ENCODE results near the gene DPM3. TPM values are rescaled to one million over a fixed set of nuclear protein-coding genes. Genes with fewer than 3 reads are reported as not detected.

The DPM3 gene
- total RNA-seq, 5 donors from 2014 or later (not counting 1 experiment from before 2014, with no cell fraction given), result 26.9 to 70.7 (median 64.5) TPM

- H3K27ac Mint-ChIP-seq, result no peak overlapping the region
Observed at GRCh38 chr1:155091071-155092051, 49.0 kb downstream of the DPM3 start.

More at GRCh38 chr1:155091071-155092051, 49.0 kb downstream of the DPM3 start:
- H3K4me3 ChIP-seq (ENCODE audit: control insufficient read depth in 1 of 2, extremely low read depth in 1 of 2, low read length in 1 of 2), result no peak overlapping the region
- WGBS (ENCODE audit: insufficient coverage), result 27% methylated on average over 16 of the region's 29 CpGs
- H3K27ac ChIP-seq (ENCODE audit: low read length), result no peak overlapping the region
- H3K36me3 ChIP-seq (ENCODE audit: control insufficient read depth in 2 of 2, extremely low read depth in 1 of 2, insufficient read depth in 1 of 2, low read length in 1 of 2), result no peaks in the 10 kb centered on the region
- Mint-ChIP-seq H3K36me3 (no peaks in the 10 kb centered on the region), H3K27me3 (peaks cover 4 to 7% of the 10 kb centered on the region in 2 donors), H3K4me3 (no peak overlapping the region), H3K4me1 (peaks cover 1 to 9% (median 5%) of the 10 kb centered on the region in 3 donors), H3K9me3 (no peaks in the 10 kb centered on the region)
- ChIA-PET POLR2A (interaction anchor here in 1 of 2 donors (0.6 kb wide), 1 partner anchor 274 kb away, joined by 3 read pairs; no protein-coding TSS in a partner anchor), CTCF (interaction anchor here (0.5 to 2.0 kb wide), 16 partner anchors 39 to 1402 kb away, joined by 3 to 29 read pairs (median 5); partner anchors contain the start of genes KRTCAP2 (in 2 of the 2) and TRIM46 (in 1 of the 2))
- peaks cover 0 to 34% of the 10 kb centered on the region in 2 experiments for H3K27me3 ChIP-seq (replicated peaks in 1 of 2; ENCODE audit: control insufficient read depth in 2 of 2, extremely low read depth in 1 of 2, insufficient read depth in 2 of 2, low read length in 1 of 2)
- H3K4me1 ChIP-seq (ENCODE audit: control insufficient read depth in 1 of 2, extremely low read depth in 1 of 2, insufficient read depth in 2 of 2, low read length in 2 of 2), result peaks cover 0 to 15% of the 10 kb centered on the region in 2 experiments
- ATAC-seq (replicated peaks in 1 of 4) (peak; percentile 74 to 83 (median 78)), DNase-seq (peak; percentile 33 to 88 (median 71))
- no peaks in the 10 kb centered on the region for H3K9me3 ChIP-seq

Other genes with a start within 250 kb of the DPM3 start
- 10 to 100 TPM; 12.6 to 24.9 (median 22.4) TPM for gene PMVK, start 203.8 kb downstream of the DPM3 start, total RNA-seq
- gene PBXIP1, start 184.4 kb downstream of the DPM3 start, total RNA-seq, result 100 to 1,000 TPM; 299 to 450 (median 328) TPM
- 10 to 100 TPM; 36.0 to 70.8 (median 68.5) TPM for gene PYGO2, start 178.7 kb downstream of the DPM3 start, total RNA-seq
- gene SHC1, start 169.8 kb downstream of the DPM3 start, total RNA-seq, result 10 to 100 TPM; 61.3 to 88.2 (median 76.8) TPM
- gene CKS1B, start 165.8 kb downstream of the DPM3 start, total RNA-seq, result 10 to 100 TPM in 4 of 5 donors, 1 to 10 TPM in 1; 7.9 to 11.8 (median 10.3) TPM
- gene FLAD1, start 157.2 kb downstream of the DPM3 start, total RNA-seq, result 10 to 100 TPM; 32.8 to 64.3 (median 53.4) TPM
- gene LENEP, start 146.9 kb downstream of the DPM3 start, total RNA-seq, result 1 to 10 TPM in 3 of 5 donors, not detected in 2; 1.3 to 3.0 (median 1.6) TPM
- gene ZBTB7B, start 137.7 kb downstream of the DPM3 start, total RNA-seq, result 10 to 100 TPM; 39.6 to 68.4 (median 51.7) TPM
- 1 to 10 TPM; 1.1 to 2.6 (median 1.6) TPM for gene DCST2, start 106.8 kb downstream of the DPM3 start, total RNA-seq
- gene DCST1, start 106.7 kb downstream of the DPM3 start, total RNA-seq, result under 1 TPM in 3 of 5 donors, not detected in 2; 0.30 to 0.58 (median 0.54) TPM
- 10 to 100 TPM; 17.3 to 53.0 (median 37.2) TPM for gene ADAM15, start 89.2 kb downstream of the DPM3 start, total RNA-seq
- gene EFNA4, start 76.8 kb downstream of the DPM3 start, total RNA-seq, result 1 to 10 TPM; 3.1 to 7.8 (median 6.6) TPM
- gene EFNA3, start 61.7 kb downstream of the DPM3 start, total RNA-seq, result 1 to 10 TPM in 3 of 5 donors, under 1 TPM in 1, not detected in 1; 0.68 to 2.6 (median 2.3) TPM
- 1 to 10 TPM; 1.6 to 8.4 (median 5.1) TPM for gene EFNA1, start 12.7 kb downstream of the DPM3 start, total RNA-seq
- gene SLC50A1, start 4.7 kb downstream of the DPM3 start, total RNA-seq, result 10 to 100 TPM; 20.7 to 34.9 (median 30.8) TPM
- gene KRTCAP2, start 32.8 kb upstream of the DPM3 start, total RNA-seq, result 100 to 1,000 TPM in 4 of 5 donors, 10 to 100 TPM in 1; 93.6 to 150 (median 138) TPM
- 10 to 100 TPM in 2 of 5 donors, 1 to 10 TPM in 3; 5.1 to 12.2 (median 9.8) TPM for gene TRIM46, start 33.3 kb upstream of the DPM3 start, total RNA-seq
- 10 to 100 TPM; 24.1 to 43.9 (median 34.0) TPM for gene THBS3, start 67.4 kb upstream of the DPM3 start, total RNA-seq
- 10 to 100 TPM; 20.4 to 28.4 (median 25.1) TPM for gene MTX1, start 68.2 kb upstream of the DPM3 start, total RNA-seq
- gene ENTREP3, start 115.0 kb upstream of the DPM3 start, total RNA-seq, result 10 to 100 TPM; 10.2 to 17.3 (median 15.5) TPM
- gene SCAMP3, start 121.8 kb upstream of the DPM3 start, total RNA-seq, result 100 to 1,000 TPM in 2 of 5 donors, 10 to 100 TPM in 3; 54.7 to 101 (median 97.4) TPM
- 100 to 1,000 TPM in 3 of 5 donors, 10 to 100 TPM in 2; 76.4 to 123 (median 110) TPM for gene CLK2, start 133.0 kb upstream of the DPM3 start, total RNA-seq
- 1 to 10 TPM; 1.7 to 4.1 (median 4.0) TPM for gene HCN3, start 136.9 kb upstream of the DPM3 start, total RNA-seq
- under 1 TPM in 2 of 5 donors, not detected in 3; 0.23 TPM for gene PKLR, start 160.9 kb upstream of the DPM3 start, total RNA-seq
- 100 to 1,000 TPM in 1 of 5 donors, 10 to 100 TPM in 4; 66.7 to 100 (median 93.0) TPM for gene FDPS, start 168.3 kb upstream of the DPM3 start, total RNA-seq
- gene RUSC1, start 180.4 kb upstream of the DPM3 start, total RNA-seq, result 10 to 100 TPM; 14.4 to 25.2 (median 22.9) TPM